Tibial nerve (tissue), 4 donors: Measurements from ENCODE around the gene VEGFD.

ENCODE experiments used
- EP300 ChIP-seq, 2 donors: sonication (generic); formaldehyde crosslinking; IDR thresholded peaks; one replicate each; pipeline ENCODE4 v1.6.1; 2017; ENCODE audit warnings: antibody characterized with exemption in 2 of 2, mild to moderate bottlenecking in 1 of 2
- POLR2A ChIP-seq, 2 donors: fragments of 450-650 bp; IDR thresholded peaks; one replicate each; pipeline ENCODE4 v1.6.1; 2017; ENCODE audit warnings: antibody characterized with exemption in 2 of 2, mild to moderate bottlenecking in 2 of 2, moderate library complexity in 2 of 2
- TF ChIP-seq, protein P1 (sequence below), 5 experiments: fragments of 200-600 bp in 3 of 5; fragments of 450-650 bp in 2 of 5; sonication (generic) in 3 of 5; IDR thresholded peaks; one replicate each; pipeline ENCODE4 v1.5.1; 2016 to 2019; ENCODE audit warnings: antibody characterized with exemption in 5 of 5, mild to moderate bottlenecking in 3 of 5, moderate library complexity in 2 of 5

DNA sequence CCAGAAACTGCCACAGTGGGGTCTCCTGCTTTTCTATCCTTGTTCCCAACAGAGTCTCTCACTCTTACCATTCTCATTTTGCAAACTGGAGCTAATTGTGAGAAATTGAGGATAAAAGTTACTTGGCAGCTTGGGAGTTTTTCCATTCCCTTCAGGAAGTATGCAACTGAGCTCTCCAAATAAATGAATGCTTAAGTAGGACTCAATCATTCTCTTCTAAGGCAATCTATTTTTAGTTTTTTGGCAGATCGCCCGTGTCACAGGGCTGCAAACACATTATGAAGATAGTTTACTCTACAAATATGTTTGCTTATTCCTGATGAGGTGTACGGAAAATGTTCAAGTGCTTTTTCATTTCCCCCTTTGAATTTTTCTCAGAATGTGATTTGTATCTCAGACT lies 74.1 kb downstream of the VEGFD start:
- TF ChIP-seq, protein P1, sequence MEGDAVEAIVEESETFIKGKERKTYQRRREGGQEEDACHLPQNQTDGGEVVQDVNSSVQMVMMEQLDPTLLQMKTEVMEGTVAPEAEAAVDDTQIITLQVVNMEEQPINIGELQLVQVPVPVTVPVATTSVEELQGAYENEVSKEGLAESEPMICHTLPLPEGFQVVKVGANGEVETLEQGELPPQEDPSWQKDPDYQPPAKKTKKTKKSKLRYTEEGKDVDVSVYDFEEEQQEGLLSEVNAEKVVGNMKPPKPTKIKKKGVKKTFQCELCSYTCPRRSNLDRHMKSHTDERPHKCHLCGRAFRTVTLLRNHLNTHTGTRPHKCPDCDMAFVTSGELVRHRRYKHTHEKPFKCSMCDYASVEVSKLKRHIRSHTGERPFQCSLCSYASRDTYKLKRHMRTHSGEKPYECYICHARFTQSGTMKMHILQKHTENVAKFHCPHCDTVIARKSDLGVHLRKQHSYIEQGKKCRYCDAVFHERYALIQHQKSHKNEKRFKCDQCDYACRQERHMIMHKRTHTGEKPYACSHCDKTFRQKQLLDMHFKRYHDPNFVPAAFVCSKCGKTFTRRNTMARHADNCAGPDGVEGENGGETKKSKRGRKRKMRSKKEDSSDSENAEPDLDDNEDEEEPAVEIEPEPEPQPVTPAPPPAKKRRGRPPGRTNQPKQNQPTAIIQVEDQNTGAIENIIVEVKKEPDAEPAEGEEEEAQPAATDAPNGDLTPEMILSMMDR (IDR thresholded peaks at IDR 0.05), result no peak
- TF ChIP-seq POLR2A (IDR thresholded peaks at IDR 0.05), result no peak
- TF ChIP-seq EP300 (IDR thresholded peaks at IDR 0.05), result no peak
